Measurements from ENCODE around the gene CTRB1. TPM values are rescaled to one million over a fixed set of nuclear protein-coding genes. Genes with fewer than 3 reads are reported as not detected.
"Not testable (repeated sequence)": the region's sequence is repeated elsewhere in the genome, so short reads cannot be mapped to it uniquely, and the experiment has no call there.

CTRB1 gene
- total RNA-seq, 4 donors from 2014 or later, result not detected

GRCh38 chr16:75241412-75241811, 22.6 kb downstream of the CTRB1 start:
- Histone ChIP-seq H3K4me3 (no peak overlapping the region), H3K36me3 (peaks cover 23% of the 10 kb centered on the region), H3K4me1 (peaks cover 61% of the 10 kb centered on the region), H3K9me3 (no peaks in the 10 kb centered on the region), H3K27me3 (no peaks in the 10 kb centered on the region), H3K27ac (no peak overlapping the region)
- 57% methylated on average over 5 of the region's 8 CpGs for WGBS
- DNase-seq (ENCODE audit: low spot score in 2 of 2), result no peak
- TF ChIP-seq POLR2A (IDR thresholded peaks at IDR 0.05), result no peak

GRCh38 chr16:75241955-75242354, 23.2 kb downstream of the CTRB1 start:
- H3K9me3 ChIP-seq, result no peaks in the 10 kb centered on the region
- no CpG with 5 or more reads among the region's 13 CpGs for WGBS
- peaks cover 66% of the 10 kb centered on the region for H3K4me1 ChIP-seq
- peaks cover 19% of the 10 kb centered on the region for H3K36me3 ChIP-seq
- no peak overlapping the region for H3K27ac ChIP-seq
- H3K4me3 ChIP-seq, result no peak overlapping the region
- TF ChIP-seq EP300 (IDR thresholded peaks at IDR 0.05), result no peak
- TF ChIP-seq POLR2A (IDR thresholded peaks at IDR 0.05), result no peak
- TF ChIP-seq CTCF (IDR thresholded peaks at IDR 0.05), result no peak
- no peak for TF ChIP-seq POLR2AphosphoS5 (IDR thresholded peaks at IDR 0.05)
- H3K27me3 ChIP-seq, result no peaks in the 10 kb centered on the region
- DNase-seq (ENCODE audit: low spot score in 2 of 2), result no peak

- H3K36me3 ChIP-seq, result peaks cover 16% of the 10 kb centered on the region
- H3K4me3 ChIP-seq; H3K27me3 ChIP-seq; H3K27ac ChIP-seq; DNase-seq (ENCODE audit: low spot score in 2 of 2); H3K9me3 ChIP-seq: not testable (repeated sequence)
- H3K4me1 ChIP-seq, result peaks cover 72% of the 10 kb centered on the region
- 87% methylated on average over 5 of the region's 27 CpGs for WGBS
These were observed 23.8 kb downstream of the CTRB1 start for GRCh38 chr16:75242436-75243078.

- TF ChIP-seq POLR2AphosphoS5 (IDR thresholded peaks at IDR 0.05) (no peak), CTCF (IDR thresholded peaks at IDR 0.05) (no peak), POLR2A (IDR thresholded peaks at IDR 0.05) (no peak), EP300 (IDR thresholded peaks at IDR 0.05) (no peak)
- DNase-seq (ENCODE audit: low spot score in 2 of 2), result no peak
- Histone ChIP-seq H3K9me3 (no peaks in the 10 kb centered on the region), H3K27ac (peak overlapping the region; percentile 84), H3K36me3 (peaks cover 16% of the 10 kb centered on the region), H3K27me3 (no peaks in the 10 kb centered on the region), H3K4me3 (no peak overlapping the region), H3K4me1 (peaks cover 74% of the 10 kb centered on the region)
- WGBS, result 52% methylated on average over 5 of the region's 20 CpGs
These were observed 25.0 kb downstream of the CTRB1 start for GRCh38 chr16:75243667-75244224.

GRCh38 chr16:75244225-75244809, 25.5 kb downstream of the CTRB1 start:
- peak in 1 of 2 donors; percentile 76 for DNase-seq (ENCODE audit: low spot score in 2 of 2)

More at GRCh38 chr16:75244225-75244809, 25.5 kb downstream of the CTRB1 start:
- no peaks in the 10 kb centered on the region for H3K27me3 ChIP-seq
- H3K36me3 ChIP-seq, result peaks cover 16% of the 10 kb centered on the region
- H3K4me3 ChIP-seq, result no peak overlapping the region
- H3K9me3 ChIP-seq, result no peaks in the 10 kb centered on the region
- H3K27ac ChIP-seq, result peak overlapping the region; percentile 84
- WGBS, result 40% methylated on average over 2 of the region's 7 CpGs
- TF ChIP-seq POLR2A (IDR thresholded peaks at IDR 0.05) (no peak), EP300 (IDR thresholded peaks at IDR 0.05) (no peak), CTCF (IDR thresholded peaks at IDR 0.05) (no peak), POLR2AphosphoS5 (IDR thresholded peaks at IDR 0.05) (no peak)
- H3K4me1 ChIP-seq, result peaks cover 74% of the 10 kb centered on the region
